OCI-M2 (cell line): Measurements from ENCODE around the gene KMT2C.
"Not testable (repeated sequence)": the region's sequence is repeated elsewhere in the genome, so short reads cannot be mapped to it uniquely, and the experiment has no call there.

Source experiments
- DNase-seq: peaks from one replicate; lab custom pipeline; 2025; ENCODE audit not compliant: unreplicated experiment; lab: John Stamatoyannopoulos, UW

The KMT2C gene

DNA sequence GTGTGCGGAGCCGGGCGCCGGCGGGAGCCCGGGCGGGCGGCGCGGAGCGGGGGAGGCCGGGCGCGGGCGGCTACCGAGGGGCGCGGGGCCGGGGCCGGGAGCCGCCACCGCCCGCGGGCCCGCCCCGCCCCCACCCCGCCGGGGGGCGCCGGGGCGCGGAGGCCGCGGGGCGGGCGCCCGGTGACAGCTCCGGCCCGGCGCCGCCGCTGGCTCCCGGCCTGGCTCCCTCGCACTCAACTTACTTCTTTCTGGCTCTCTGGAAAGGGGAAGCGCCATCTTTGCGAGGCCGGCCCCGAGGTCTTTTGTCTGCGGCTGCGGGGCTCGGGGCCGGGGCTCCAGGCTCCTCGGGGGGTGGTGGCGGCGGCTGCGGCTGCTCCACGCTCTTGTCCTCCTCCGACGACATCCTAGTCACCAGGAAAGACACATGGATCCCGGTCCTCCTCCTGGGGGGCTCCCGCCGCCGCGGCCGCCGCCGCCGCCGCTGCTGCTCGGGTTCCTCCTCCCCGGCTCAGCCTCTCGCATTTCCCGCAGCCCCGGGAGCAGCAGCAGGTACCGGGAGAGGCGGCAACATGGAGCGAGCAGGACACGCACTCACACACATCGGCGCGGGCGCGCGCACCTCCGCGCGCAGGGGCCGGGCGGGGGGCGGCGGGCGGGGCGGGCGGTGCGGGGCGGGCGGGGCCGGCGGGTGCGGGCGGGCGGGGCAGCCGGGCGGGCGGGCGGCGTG, at the start of gene KMT2C:
TSS of gene KMT2C (minus strand) at position 620 of the 727 bp plus-strand sequence. CDS start at position 403, 217 bp downstream.
- no peak for DNase-seq

DNA sequence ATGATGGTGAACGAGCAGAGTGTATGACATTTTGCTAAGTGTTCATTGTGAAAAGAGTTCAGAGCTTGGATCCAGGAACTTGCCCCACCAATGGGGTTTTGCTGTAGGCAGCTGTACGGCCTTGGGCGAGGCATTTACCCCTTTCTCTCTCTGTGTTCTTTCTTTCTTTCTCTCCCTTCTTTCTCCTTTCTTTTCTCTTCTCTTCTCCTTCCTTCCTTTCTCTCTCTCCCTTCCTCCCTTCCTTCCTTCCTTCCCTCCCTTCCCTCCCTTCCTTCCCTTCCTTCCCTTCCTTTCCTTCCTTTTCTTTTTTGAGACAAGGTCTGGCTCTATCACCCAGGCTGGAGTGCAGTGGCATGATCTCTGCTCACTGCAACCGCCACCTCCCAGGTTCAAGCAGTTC, 45.3 kb upstream of the KMT2C start:
- DNase-seq, result no peak

DNA sequence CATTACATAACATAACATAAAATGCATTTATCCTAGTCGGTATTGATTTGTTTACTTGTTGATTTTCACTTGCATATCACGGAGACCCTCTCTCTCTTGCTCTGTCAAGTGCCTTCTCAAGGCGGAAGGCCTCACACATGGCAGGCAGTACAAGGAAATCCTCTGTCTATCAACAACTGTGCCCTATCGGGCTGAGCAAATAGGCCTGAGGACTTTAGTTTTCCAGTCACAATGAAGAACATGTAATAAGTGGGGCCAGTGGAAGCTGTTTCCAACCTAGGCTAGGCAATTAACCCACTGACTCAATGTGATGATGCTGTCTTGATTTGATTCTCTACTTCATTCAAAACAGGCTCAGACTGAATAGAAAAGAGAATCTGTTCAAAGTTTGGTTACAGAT, 44.9 kb upstream of the KMT2C start:
- no peak for DNase-seq

DNA sequence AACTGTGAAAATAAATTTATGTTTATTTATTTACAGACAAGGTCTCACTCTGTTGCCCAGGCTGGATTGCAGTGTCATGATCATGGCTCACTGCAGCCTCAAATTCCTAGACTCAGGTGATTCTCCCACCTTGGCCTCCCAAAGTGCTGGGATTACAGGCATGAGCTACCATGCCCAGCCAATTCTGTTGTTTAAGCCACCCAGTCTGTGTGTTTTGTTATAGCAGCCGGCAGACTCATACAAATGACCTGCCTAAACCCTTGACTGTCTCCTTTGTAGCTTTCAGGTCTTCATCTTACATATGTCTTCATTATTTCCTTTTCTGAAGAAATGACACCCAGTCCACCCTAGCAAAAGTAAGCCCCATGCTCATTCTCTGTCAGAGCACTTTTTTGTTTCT, 43.8 kb upstream of the KMT2C start:
- DNase-seq, result no peak

DNA sequence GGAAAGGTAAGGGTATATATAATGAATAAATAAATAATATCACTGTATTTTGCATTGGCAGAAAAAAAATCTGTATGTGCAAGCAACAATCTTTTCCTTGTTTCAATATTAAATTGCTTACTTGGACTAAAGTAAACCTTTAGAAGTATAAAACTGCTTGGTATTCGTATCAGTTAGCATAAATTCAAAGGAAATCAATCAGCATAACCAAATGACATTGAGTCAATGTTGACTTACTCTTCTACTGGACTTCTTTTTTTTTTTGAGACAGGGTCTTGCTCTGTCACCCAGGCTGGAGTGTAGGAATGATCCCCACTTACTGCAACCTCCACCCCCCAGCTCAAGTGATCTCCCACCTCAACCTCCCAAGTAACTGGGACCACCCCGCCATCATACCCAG, 42.3 kb upstream of the KMT2C start:
- DNase-seq, result no peak

DNA sequence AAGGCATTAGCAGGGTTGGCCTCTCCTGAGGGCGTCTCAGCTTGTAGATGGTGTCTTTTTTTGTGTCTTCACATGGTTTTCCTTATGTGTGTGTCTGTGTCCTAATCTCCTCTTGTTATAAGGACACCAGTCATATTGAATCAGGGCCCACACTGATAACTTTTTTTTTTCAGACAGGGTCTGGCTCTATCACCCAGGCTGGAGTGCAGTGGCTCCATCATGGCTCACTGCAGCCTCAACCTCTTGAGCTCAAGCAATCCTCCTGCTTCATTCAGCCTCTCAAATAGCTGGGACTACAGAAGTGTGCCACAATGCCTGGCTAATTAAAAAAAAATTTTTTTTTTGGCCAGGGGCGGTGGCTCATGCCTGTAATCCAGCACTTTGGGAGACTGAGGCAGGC, 41.3 kb upstream of the KMT2C start:
- no peak for DNase-seq

DNA sequence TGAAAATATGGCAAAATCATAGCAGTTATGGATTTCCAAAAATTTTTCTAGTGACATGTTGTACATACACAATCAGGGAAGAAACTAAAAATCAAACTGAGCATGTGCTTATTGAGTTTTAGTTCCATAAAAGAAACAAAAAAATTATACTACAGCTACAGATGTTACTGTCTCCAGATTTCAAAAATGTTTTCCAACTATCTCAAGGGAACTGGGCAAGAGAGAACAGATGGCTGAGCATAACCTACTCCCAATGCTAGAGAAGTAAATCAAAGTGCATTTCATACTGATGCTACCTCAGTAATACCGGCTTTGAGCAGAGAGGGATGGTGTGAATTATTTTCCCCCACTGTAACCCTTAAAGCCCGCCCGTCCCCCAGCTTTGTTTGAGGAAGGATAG, 40.7 kb upstream of the KMT2C start:
- DNase-seq, result no peak

- DNase-seq, result not testable (repeated sequence)
Measured at GRCh38 chr7:152471023-152471620, 35.3 kb upstream of the KMT2C start.

GRCh38 chr7:152470251-152471022, 34.6 kb upstream of the KMT2C start:
- DNase-seq, result not testable (repeated sequence)

DNA sequence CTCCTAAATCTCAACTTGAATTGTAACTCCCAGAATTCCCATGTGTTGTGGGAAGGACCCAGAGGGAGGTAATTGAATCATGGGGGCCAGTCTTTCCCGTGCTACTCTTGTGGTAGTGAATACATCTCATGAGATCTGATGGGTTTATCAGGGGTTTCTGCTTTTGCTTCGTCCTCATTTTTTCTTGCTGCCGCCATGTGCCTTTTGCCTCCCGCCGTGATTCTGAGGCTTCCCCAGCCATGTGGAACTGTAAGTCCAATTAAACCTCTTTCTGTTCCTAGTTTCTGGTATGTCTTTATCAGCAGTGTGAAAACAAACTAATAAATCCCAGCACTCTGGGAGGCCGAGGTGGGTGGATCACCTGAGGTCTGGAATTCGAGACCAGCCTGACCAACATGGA, 33.8 kb upstream of the KMT2C start:
- not testable (repeated sequence) for DNase-seq

DNA sequence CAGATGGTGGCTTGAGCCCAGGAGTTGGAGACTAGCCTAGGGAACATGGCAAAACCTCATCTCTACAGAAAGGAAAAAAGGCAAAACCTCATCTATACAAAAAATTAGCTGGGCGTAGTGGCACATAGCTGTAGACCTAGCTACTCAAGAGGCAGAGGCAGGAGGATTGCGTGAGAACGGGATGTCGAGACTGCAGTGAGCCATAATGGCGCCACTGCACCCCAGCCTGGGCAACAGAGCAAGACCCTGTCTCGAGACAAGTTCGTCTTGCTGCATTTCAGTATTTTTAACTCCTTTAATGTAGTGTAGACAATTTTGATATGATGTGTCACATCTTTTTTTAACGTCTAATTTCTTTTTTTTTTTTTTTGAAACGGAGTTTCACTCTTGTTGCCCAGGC, 31.4 kb upstream of the KMT2C start:
- DNase-seq, result no peak

DNA sequence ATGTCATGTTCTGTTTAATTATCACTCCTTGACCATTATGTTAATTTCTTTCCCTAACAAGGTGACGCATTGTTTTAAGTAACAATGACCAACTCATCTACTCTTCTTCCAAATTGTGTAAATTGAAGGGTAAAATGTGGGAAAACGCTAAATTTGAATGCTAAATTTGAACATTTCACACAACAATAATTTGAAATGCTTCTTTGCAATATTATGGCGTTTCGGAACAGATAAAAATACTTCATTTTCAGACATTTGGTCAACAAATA, 29.2 kb upstream of the KMT2C start:
- no peak for DNase-seq

DNA sequence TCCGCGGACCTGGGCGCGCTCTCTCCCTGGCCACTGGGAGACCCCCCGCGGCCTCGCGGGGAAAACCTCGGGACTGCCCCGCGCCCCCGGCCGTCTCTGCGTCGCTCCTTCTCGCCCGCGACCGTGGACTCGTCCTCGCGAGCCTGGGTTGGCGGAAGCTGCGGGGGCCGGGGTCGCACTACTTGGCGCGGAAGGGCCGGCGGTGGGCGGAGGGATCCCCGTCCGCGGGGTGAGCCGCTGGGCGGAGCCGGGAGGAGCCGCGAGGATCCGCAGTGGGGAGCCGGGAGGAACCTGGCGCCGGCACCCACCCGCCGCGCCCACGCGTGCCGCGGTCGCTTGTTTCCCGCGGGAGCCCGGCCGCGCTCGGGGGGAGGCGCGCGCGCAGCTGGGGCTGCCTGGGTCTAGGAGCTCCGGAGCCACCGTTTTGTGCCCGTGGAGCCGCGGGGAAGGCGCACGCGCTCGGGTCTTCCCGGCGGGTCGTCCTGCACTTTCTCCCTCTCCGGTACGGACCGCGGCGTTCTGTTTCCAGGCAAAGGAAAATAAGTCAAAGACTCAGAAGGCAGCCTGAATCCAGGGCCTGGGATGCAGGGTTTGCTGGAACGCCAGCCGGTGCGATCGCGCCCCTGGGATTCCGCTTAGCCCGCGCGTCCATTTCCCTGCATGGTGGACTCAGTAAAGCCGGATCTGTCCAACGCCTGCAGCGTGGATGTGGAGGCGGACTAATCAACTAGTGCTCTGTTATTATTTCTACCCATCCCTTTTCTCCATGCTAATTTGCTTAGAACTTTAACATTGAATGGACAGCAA, 28.7 kb upstream of the KMT2C start:
- DNase-seq, result peak; percentile 34

GRCh38 chr7:152463709-152464311, 28.0 kb upstream of the KMT2C start:
- DNase-seq, result peak; percentile 98

- no peak for DNase-seq
Measured at GRCh38 chr7:152462995-152463708, 27.3 kb upstream of the KMT2C start.

- peak; percentile 21 for DNase-seq
Measured at GRCh38 chr7:152459724-152460251, 24.0 kb upstream of the KMT2C start.

DNA sequence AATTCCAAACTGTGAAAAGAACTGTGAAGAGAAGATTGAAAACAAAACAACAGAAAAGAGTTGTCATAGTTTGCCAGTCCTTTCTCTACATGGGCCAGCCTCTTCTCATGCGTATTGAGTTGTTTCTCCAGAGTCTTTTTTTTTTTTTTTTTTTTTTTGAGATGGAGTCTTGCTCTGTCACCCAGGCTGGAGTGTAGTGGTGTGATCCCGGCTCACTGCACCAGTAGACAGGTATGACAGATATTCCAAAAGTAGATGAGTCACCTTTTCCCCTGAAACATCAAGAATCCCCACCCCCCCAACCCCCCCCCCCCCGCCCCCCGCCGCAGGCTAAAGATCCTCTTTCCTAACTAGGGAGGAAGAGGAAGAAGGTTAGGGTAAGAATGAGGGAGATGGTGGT, 15.6 kb upstream of the KMT2C start:
- DNase-seq, result no peak

GRCh38 chr7:152445386-152446008, 9.7 kb upstream of the KMT2C start:
- not testable (repeated sequence) for DNase-seq

DNA sequence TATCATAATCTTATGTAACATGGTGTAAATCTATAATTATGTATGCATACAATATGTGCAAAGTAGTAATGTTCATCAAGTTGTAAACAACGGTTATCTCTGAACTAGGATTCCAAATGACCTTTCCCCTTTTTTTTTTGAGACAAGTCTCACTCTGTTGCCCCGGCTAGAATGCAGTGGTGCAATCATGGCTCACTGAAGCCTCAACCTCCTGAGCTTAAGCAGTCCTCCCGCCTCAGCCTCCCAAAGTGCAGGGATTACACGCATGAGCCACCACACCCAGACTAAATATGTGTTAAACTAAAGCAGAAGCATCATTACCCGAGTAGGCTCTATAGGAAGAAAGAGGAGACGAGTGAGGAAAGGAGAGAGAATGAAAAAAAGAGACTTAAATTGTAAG, 7.8 kb upstream of the KMT2C start:
- DNase-seq, result no peak

GRCh38 chr7:152442330-152442835, 6.6 kb upstream of the KMT2C start:
- DNase-seq, result no peak
